H1 (cell line): ENCODE data around the gene ASTN2. TPM values are rescaled to one million over a fixed set of nuclear protein-coding genes. Genes with fewer than 3 reads are reported as not detected.
A peak's percentile ranks its signal among the peaks of the same experiment; 100 is the strongest.

Experiments
- CTCF ChIA-PET: fragments of 300-600 bp; sonication (Branson Sonifier 250); formaldehyde crosslinking; loops from one replicate; lab custom pipeline; 2021; ENCODE audit not compliant: partially characterized antibody; lab: Charles Lee
- POLR2A ChIA-PET: fragments of 300-600 bp; sonication (Branson Sonifier 250); formaldehyde crosslinking; loops from one replicate; lab custom pipeline; 2021; ENCODE audit warnings: inconsistent platforms; ENCODE audit not compliant: partially characterized antibody; lab: Charles Lee
- DNase-seq, 2 experiments: peaks; one replicate each; pipeline versions ENCODE4 v3.0.0 to v3.0.0-alpha.2; 2010 to 2022; ENCODE audit warnings: low spot score in 2 of 2, low read depth in 1 of 2, mixed read lengths in 1 of 2
- FAIRE-seq: peaks from 2 replicates; lab custom pipeline; 2011; peaks lifted over from hg19 to GRCh38; lab: Jason Lieb, UNC
- H2AFZ ChIP-seq: 2 replicates; pipeline ENCODE4 v1.8.1; 2012; ENCODE audit warnings: low read length, inconsistent platforms
- H2AK5ac ChIP-seq: 2 replicates; pipeline ENCODE4 v1.6.1; 2013; ENCODE audit warnings: low read depth, low read length
- H2BK120ac ChIP-seq: replicated peaks from 2 replicates; pipeline ENCODE3; 2013; ENCODE audit warnings: low read depth, low read length, inconsistent platforms
- H2BK12ac ChIP-seq: 2 replicates; pipeline ENCODE4 v1.6.1; 2013; ENCODE audit warnings: low read depth, low read length
- H2BK15ac ChIP-seq: 2 replicates; pipeline ENCODE4 v1.6.1; 2013; ENCODE audit warnings: low read length
- H2BK20ac ChIP-seq: 2 replicates; pipeline ENCODE4 v1.6.1; 2013; ENCODE audit warnings: low read length
- H2BK5ac ChIP-seq: 2 replicates; pipeline ENCODE4 v1.6.1; 2013; ENCODE audit warnings: low read depth, low read length
- H3K14ac ChIP-seq: 2 replicates; pipeline ENCODE4 v1.6.1; 2013; ENCODE audit warnings: inconsistent platforms; ENCODE audit not compliant: insufficient read length
- H3K18ac ChIP-seq: 2 replicates; pipeline ENCODE4 v1.6.1; 2013; ENCODE audit warnings: low read length; ENCODE audit errors: extremely low read depth
- H3K23ac ChIP-seq: 2 replicates; pipeline ENCODE4 v1.6.1; 2013; ENCODE audit warnings: inconsistent platforms; ENCODE audit not compliant: insufficient read length
- H3K23me2 ChIP-seq: 2 replicates; pipeline ENCODE4 v1.6.1; 2013; ENCODE audit warnings: low read depth, low read length
- H3K27ac ChIP-seq: 2 replicates; pipeline ENCODE4 v1.6.1; 2011; ENCODE audit warnings: low read depth, low read length, inconsistent platforms
- H3K27me3 ChIP-seq, 4 experiments: replicated peaks in 1 of 4; 1 replicate in 1 of 4; 2 replicates in 3 of 4; pipeline versions ENCODE4 v1.6.1 to v1.8.1; 2011 to 2013; ENCODE audit warnings: low read length in 3 of 4, mild to moderate bottlenecking in 3 of 4, inconsistent platforms in 2 of 4, mixed read lengths in 2 of 4, moderate library complexity in 1 of 4; ENCODE audit not compliant: control insufficient read depth in 3 of 4, insufficient read depth in 3 of 4; ENCODE audit errors: extremely low read depth in 1 of 4
- H3K36me3 ChIP-seq, 4 experiments: 2 replicates each; pipeline versions ENCODE4 v1.6.1 to v1.8.1; 2011 to 2013; ENCODE audit warnings: mild to moderate bottlenecking in 4 of 4, low read length in 3 of 4, moderate library complexity in 2 of 4, control low read depth in 1 of 4, inconsistent platforms in 1 of 4; ENCODE audit not compliant: insufficient read depth in 4 of 4, control insufficient read depth in 2 of 4
- H3K4ac ChIP-seq: replicated peaks from 2 replicates; pipeline ENCODE3; 2013; ENCODE audit warnings: low read length, low read depth, mixed read lengths, inconsistent platforms; ENCODE audit not compliant: insufficient read length
- H3K4me1 ChIP-seq, 4 experiments: replicated peaks in 1 of 4; 1 replicate in 1 of 4; 2 replicates in 3 of 4; pipeline versions ENCODE4 v1.6.1 to v1.8.1; 2011 to 2013; ENCODE audit warnings: low read length in 3 of 4, inconsistent platforms in 2 of 4, mixed read lengths in 1 of 4; ENCODE audit not compliant: insufficient read depth in 4 of 4, control insufficient read depth in 3 of 4
- H3K4me2 ChIP-seq, 2 experiments: 2 replicates each; pipeline versions ENCODE4 v1.6.1 to v1.8.1; 2011 to 2013; ENCODE audit warnings: low read depth in 2 of 2, low read length in 2 of 2, control low read depth in 1 of 2, inconsistent platforms in 1 of 2, mild to moderate bottlenecking in 1 of 2; ENCODE audit not compliant: insufficient read depth in 1 of 2
- H3K4me3 ChIP-seq, 4 experiments: fragments of 200-600, 300-600 bp in 1 of 4; sonication (generic), shearing (Covaris generic), sonication (Bioruptor Twin) in 1 of 4; 2 replicates each; pipeline versions ENCODE4 v1.5.1 to v1.8.1; 2011 to 2016; ENCODE audit warnings: low read length in 4 of 4, low read depth in 3 of 4, control low read depth in 2 of 4, inconsistent platforms in 2 of 4, mild to moderate bottlenecking in 2 of 4, mixed read lengths in 1 of 4, moderate library complexity in 1 of 4; ENCODE audit not compliant: insufficient read depth in 2 of 4; ENCODE audit errors: extremely low read depth in 1 of 4
- H3K56ac ChIP-seq: replicated peaks from 2 replicates; pipeline ENCODE3; 2013; ENCODE audit warnings: low read depth, mild to moderate bottlenecking, mixed read lengths, low read length, inconsistent platforms; ENCODE audit not compliant: insufficient read length
- H3K79me1 ChIP-seq: 2 replicates; pipeline ENCODE4 v1.6.1; 2013; ENCODE audit warnings: low read depth, low read length, control low read depth
- H3K79me2 ChIP-seq, 2 experiments: 2 replicates each; pipeline versions ENCODE4 v1.6.1 to v1.8.1; 2012 to 2013; ENCODE audit warnings: low read length in 2 of 2, mild to moderate bottlenecking in 2 of 2, inconsistent platforms in 1 of 2; ENCODE audit not compliant: insufficient read depth in 2 of 2, control insufficient read depth in 1 of 2
- H3K9ac ChIP-seq, 4 experiments: replicated peaks in 1 of 4; 1 replicate in 1 of 4; 2 replicates in 3 of 4; pipeline versions ENCODE4 v1.6.1 to v1.8.1; 2011 to 2013; ENCODE audit warnings: low read depth in 3 of 4, low read length in 3 of 4, control low read depth in 2 of 4, mild to moderate bottlenecking in 2 of 4, moderate library complexity in 2 of 4, inconsistent platforms in 1 of 4; ENCODE audit errors: extremely low read depth in 1 of 4
- H3K9me3 ChIP-seq, 2 experiments: 2 replicates each; pipeline versions ENCODE4 v1.6.1 to v1.8.1; 2012 to 2013; ENCODE audit warnings: mild to moderate bottlenecking in 2 of 2, moderate library complexity in 2 of 2, control low read depth in 1 of 2, inconsistent platforms in 1 of 2, low read depth in 1 of 2, low read length in 1 of 2, mixed read lengths in 1 of 2; ENCODE audit not compliant: insufficient read depth in 2 of 2
- H4K20me1 ChIP-seq, 2 experiments: replicated peaks in 1 of 2; 2 replicates each; pipeline versions ENCODE3 to v1.8.1; 2011 to 2013; ENCODE audit warnings: inconsistent platforms in 2 of 2, low read length in 2 of 2, mild to moderate bottlenecking in 1 of 2; ENCODE audit not compliant: insufficient read depth in 2 of 2, control insufficient read depth in 1 of 2
- H4K5ac ChIP-seq: 2 replicates; pipeline ENCODE4 v1.6.1; 2013; ENCODE audit warnings: low read length, low read depth, mixed read lengths, inconsistent platforms; ENCODE audit not compliant: insufficient read length
- H4K8ac ChIP-seq: 2 replicates; pipeline ENCODE4 v1.8.0; 2013; ENCODE audit warnings: mild to moderate bottlenecking, moderate library complexity, low read length, inconsistent platforms; ENCODE audit not compliant: insufficient read depth; ENCODE audit errors: extremely low read depth
- H4K91ac ChIP-seq: replicated peaks from 2 replicates; pipeline ENCODE3; 2013; ENCODE audit warnings: low read length, mixed read lengths, inconsistent platforms; ENCODE audit not compliant: insufficient read length
- BACH1 ChIP-seq: IDR thresholded peaks from 2 replicates; pipeline ENCODE4 v1.6.1; 2012; ENCODE audit warnings: low read length, improper control_type of control experiment
- CHD2 ChIP-seq: IDR thresholded peaks from 2 replicates; pipeline ENCODE4 v1.6.1; 2012; ENCODE audit warnings: low read length, improper control_type of control experiment
- SIN3A ChIP-seq, 2 experiments: IDR thresholded peaks in 1 of 2; conservative IDR thresholded peaks in 1 of 2; 2 replicates each; pipeline ENCODE4 v1.6.1; 2011 to 2012; ENCODE audit warnings: low read length in 2 of 2, improper control_type of control experiment in 1 of 2, low read depth in 1 of 2, mild to moderate bottlenecking in 1 of 2
- WGBS, 2 experiments: shearing (Covaris generic) in 1 of 2; methylation state at CpG; one replicate each; pipeline versions ENCODE4 v1.1.6 to v1.1.7; 2013 to 2015; ENCODE audit warnings: low lambda C conversion rate in 2 of 2, mixed read lengths in 2 of 2, inconsistent platforms in 1 of 2, low coverage in 1 of 2, missing lambda C conversion rate in 1 of 2; ENCODE audit not compliant: insufficient replicate concordance in 2 of 2, insufficient coverage in 1 of 2, insufficient read length in 1 of 2; ENCODE audit errors: extremely low coverage in 1 of 2, missing lambda C conversion rate in 1 of 2; 5-methylcytosine and 5-hydroxymethylcytosine counted together
- polyA plus RNA-seq, 7 experiments: library from polyadenylated mRNA; depleted of rRNA in 3 of 7; stranded (reverse) in 5 of 7; unstranded in 2 of 7; fragments of >200 nt in 5 of 7; fragments of 200-250 nt in 2 of 7; gene quantifications; 1 replicate in 5 of 7; 2 replicates in 1 of 7; 4 replicates in 1 of 7; pipeline versions ENCODE4 v1.2.1 to v1.2.3, GENCODE V29; 2011 to 2013; ENCODE audit warnings: missing spikeins in 2 of 7, mixed read lengths in 2 of 7
- total RNA-seq: library from RNA; stranded (reverse); fragmentation: NEBNext Ultra II Directional; extraction: Animal tissue kit (Norgen Biotek cat#: 25700); gene quantifications from 2 replicates; pipeline ENCODE4 v1.2.1, GENCODE V29; 2021

ASTN2 gene
- total and polyA plus RNA-seq, 2 of the 8 experiments (the other 6 are each of a cell fraction or from before 2014, with no cell fraction given): 8.2 to 13.7 TPM

GRCh38 chr9:116806075-116806474 lies 608.8 kb downstream of the ASTN2 start:
- Histone ChIP-seq H3K9me3 (no peaks in the 10 kb centered on the region), H2BK15ac (no peak overlapping the region), H3K4ac (no peak overlapping the region), H2BK5ac (no peak overlapping the region), H3K27me3 (no peaks in the 10 kb centered on the region), H2BK120ac (no peak overlapping the region), H3K56ac (no peak overlapping the region), H4K8ac (no peak overlapping the region), H3K79me2 (no peaks in the 10 kb centered on the region), H2BK12ac (no peak overlapping the region), H2AK5ac (no peak overlapping the region), H2AFZ (no peak overlapping the region), H3K4me1 (peaks cover 0 to 2% (median under 1%) of the 10 kb centered on the region in 4 experiments; a peak in 2 of 7 replicates), H4K91ac (no peak overlapping the region), H3K36me3 (no peaks in the 10 kb centered on the region), H3K18ac (no peak overlapping the region), H2BK20ac (no peak overlapping the region), H3K23ac (no peak overlapping the region), H4K5ac (no peak overlapping the region), H3K4me3 (no peak overlapping the region), H3K4me2 (no peak overlapping the region), H3K9ac (no peak overlapping the region), H3K79me1 (no peaks in the 10 kb centered on the region), H4K20me1 (no peaks in the 10 kb centered on the region), H3K14ac (no peak overlapping the region), H3K27ac (no peak overlapping the region), H3K23me2 (no peaks in the 10 kb centered on the region; the same call in 1 of the 2 replicates)
- TF ChIP-seq CHD2 (no peak), BACH1 (no peak), SIN3A (conservative IDR thresholded peaks at IDR 0.05 in 1 of 2, IDR thresholded peaks at IDR 0.05 in 1 of 2; ENCODE audit: low read depth in 1 of 2, low read length in 2 of 2) (0 out of 4 replicates have a peak, but pooled peaks have one; percentile 26 to 30)
- POLR2A ChIA-PET: no interaction called here
- FAIRE-seq (peak; percentile 66), DNase-seq (peak in 1 of 2 experiments; percentile 55)
- 44% methylated on average over 1 of the region's 1 CpG; no CpG with 5 or more reads in 1 of the 2 experiments for WGBS, 2 experiments
- CTCF ChIA-PET: interaction anchor here (0.9 to 2.2 kb wide), 2 partner anchors 54 to 229 kb away, joined by 3 to 10 read pairs; no protein-coding TSS in a partner anchor
